HEK293T (cell line): ENCODE measurements around the gene KIRREL3.

Experiments used
- CTCF ChIA-PET: fragments of 350-600 bp; formaldehyde crosslinking; extraction: SDS; loops from one replicate; lab custom pipeline; 2021; ENCODE audit warnings: antibody characterized with exemption, inconsistent platforms; lab: Yijun Ruan, JAX
- POLR2A ChIA-PET: fragments of 350-600 bp; formaldehyde crosslinking; extraction: SDS; loops from one replicate; lab custom pipeline; 2020; ENCODE audit warnings: antibody characterized with exemption, inconsistent platforms; lab: Yijun Ruan, JAX
- DNase-seq: peaks from one replicate; pipeline ENCODE4 v3.0.0; 2012; ENCODE audit warnings: mixed read lengths; ENCODE audit errors: extremely low spot score
- ARNT ChIP-seq: fragments of 450-650 bp; IDR thresholded peaks from 2 replicates; pipeline ENCODE4 v1.6.1; 2017; ENCODE audit warnings: mild to moderate bottlenecking
- BHLHE40 ChIP-seq: fragments of 450-650 bp; IDR thresholded peaks from 2 replicates; pipeline ENCODE4 v1.6.1; 2016; ENCODE audit warnings: mild to moderate bottlenecking, moderate library complexity, borderline replicate concordance
- CTBP1 ChIP-seq: fragments of 450-650 bp; IDR thresholded peaks from 2 replicates; pipeline ENCODE4 v1.6.1; 2016; ENCODE audit warnings: borderline replicate concordance
- ELF4 ChIP-seq: fragments of 450-650 bp; IDR thresholded peaks from 2 replicates; pipeline ENCODE4 v1.6.1; 2017; ENCODE audit warnings: antibody characterized with exemption
- FOXA1 ChIP-seq: fragments of 450-650 bp; IDR thresholded peaks from 2 replicates; pipeline ENCODE4 v1.6.1; 2016; ENCODE audit warnings: mild to moderate bottlenecking
- FOXK2 ChIP-seq: fragments of 450-650 bp; IDR thresholded peaks from 2 replicates; pipeline ENCODE4 v1.6.1; 2016; ENCODE audit warnings: mild to moderate bottlenecking
- FOXM1 ChIP-seq: fragments of 450-650 bp; IDR thresholded peaks from 2 replicates; pipeline ENCODE4 v1.6.1; 2017; ENCODE audit warnings: mild to moderate bottlenecking, borderline replicate concordance
- HDGF ChIP-seq: fragments of 450-650 bp; IDR thresholded peaks from 2 replicates; pipeline ENCODE4 v1.6.1; 2017; ENCODE audit warnings: antibody characterized with exemption, borderline replicate concordance
- L3MBTL2 ChIP-seq: fragments of 450-650 bp; conservative IDR thresholded peaks from 2 replicates; pipeline ENCODE4 v1.6.1; 2016; ENCODE audit warnings: mild to moderate bottlenecking
- LEF1 ChIP-seq: fragments of 450-650 bp; IDR thresholded peaks from 2 replicates; pipeline ENCODE4 v1.6.1; 2017; ENCODE audit warnings: mild to moderate bottlenecking, borderline replicate concordance
- NFRKB ChIP-seq: fragments of 450-650 bp; IDR thresholded peaks from 2 replicates; pipeline ENCODE4 v1.6.1; 2016; ENCODE audit warnings: mild to moderate bottlenecking, moderate library complexity
- SP1 ChIP-seq: fragments of 450-650 bp; IDR thresholded peaks from 2 replicates; pipeline ENCODE4 v1.6.1; 2017
- SUZ12 ChIP-seq: fragments of 450-650 bp; IDR thresholded peaks from 2 replicates; pipeline ENCODE4 v1.6.1; 2016; ENCODE audit warnings: mild to moderate bottlenecking
- TARDBP ChIP-seq: fragments of 450-650 bp; IDR thresholded peaks from 2 replicates; pipeline ENCODE4 v1.6.1; 2016
- ZNF384 ChIP-seq: fragments of 450-650 bp; IDR thresholded peaks from 2 replicates; pipeline ENCODE4 v1.6.1; 2016
- TF ChIP-seq, protein P1 (sequence below): fragments of 450-650 bp; IDR thresholded peaks from 2 replicates; pipeline ENCODE4 v1.6.1; 2016

The KIRREL3 gene

DNA sequence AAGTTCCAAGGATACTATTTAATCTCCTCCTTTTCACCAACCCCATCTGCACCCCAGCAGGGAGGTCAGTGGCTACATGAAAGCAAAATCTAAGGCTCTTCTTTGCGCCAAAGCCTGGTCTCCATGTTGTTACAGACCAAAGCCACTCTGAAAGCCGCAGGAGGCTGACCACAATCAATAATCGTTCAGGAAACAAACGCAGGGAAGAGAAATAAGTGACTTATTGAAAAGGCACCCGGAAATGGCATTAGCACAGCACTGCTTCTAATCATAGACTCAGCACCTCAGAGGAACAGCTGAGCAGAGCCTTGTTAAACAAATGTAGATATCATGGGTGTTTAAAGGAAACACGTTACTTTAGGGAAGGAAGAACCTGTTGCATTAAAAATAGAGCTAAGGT is 183.9 kb downstream of the KIRREL3 start:
- CTCF ChIA-PET, result no interaction called here
- POLR2A ChIA-PET, result no interaction called here
- no peak for DNase-seq
- no peak for TF ChIP-seq HDGF
- no peak for TF ChIP-seq L3MBTL2
- no peak for TF ChIP-seq FOXK2
- TF ChIP-seq FOXA1, result no peak
- TF ChIP-seq ARNT, result no peak
- TF ChIP-seq LEF1, result no peak
- TF ChIP-seq NFRKB, result no peak
- TF ChIP-seq SUZ12, result no peak
- TF ChIP-seq ELF4, result no peak
- no peak for TF ChIP-seq BHLHE40
- no peak for TF ChIP-seq SP1
- TF ChIP-seq CTBP1, result no peak
- TF ChIP-seq ZNF384, result no peak
- TF ChIP-seq, protein P1, sequence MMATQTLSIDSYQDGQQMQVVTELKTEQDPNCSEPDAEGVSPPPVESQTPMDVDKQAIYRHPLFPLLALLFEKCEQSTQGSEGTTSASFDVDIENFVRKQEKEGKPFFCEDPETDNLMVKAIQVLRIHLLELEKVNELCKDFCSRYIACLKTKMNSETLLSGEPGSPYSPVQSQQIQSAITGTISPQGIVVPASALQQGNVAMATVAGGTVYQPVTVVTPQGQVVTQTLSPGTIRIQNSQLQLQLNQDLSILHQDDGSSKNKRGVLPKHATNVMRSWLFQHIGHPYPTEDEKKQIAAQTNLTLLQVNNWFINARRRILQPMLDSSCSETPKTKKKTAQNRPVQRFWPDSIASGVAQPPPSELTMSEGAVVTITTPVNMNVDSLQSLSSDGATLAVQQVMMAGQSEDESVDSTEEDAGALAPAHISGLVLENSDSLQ, result no peak
- TF ChIP-seq FOXM1, result no peak
- TF ChIP-seq TARDBP, result no peak

- ChIA-PET POLR2A (no interaction called here), CTCF (no interaction called here)
- TF ChIP-seq L3MBTL2 (no peak), BHLHE40 (no peak), NFRKB (no peak), LEF1 (no peak), CTBP1 (no peak), ARNT (no peak), SUZ12 (no peak), HDGF (no peak), ELF4 (no peak), ZNF384 (no peak), SP1 (no peak)
- DNase-seq, result no peak
These were observed 185.5 kb downstream of the KIRREL3 start for GRCh38 chr11:126815111-126815510.

GRCh38 chr11:126810776-126811175 is 189.8 kb downstream of the KIRREL3 start:
- TF ChIP-seq ZNF384 (no peak), ELF4 (no peak), CTBP1 (no peak)
- ChIA-PET CTCF (no interaction called here), POLR2A (no interaction called here)
- DNase-seq, result no peak

DNA sequence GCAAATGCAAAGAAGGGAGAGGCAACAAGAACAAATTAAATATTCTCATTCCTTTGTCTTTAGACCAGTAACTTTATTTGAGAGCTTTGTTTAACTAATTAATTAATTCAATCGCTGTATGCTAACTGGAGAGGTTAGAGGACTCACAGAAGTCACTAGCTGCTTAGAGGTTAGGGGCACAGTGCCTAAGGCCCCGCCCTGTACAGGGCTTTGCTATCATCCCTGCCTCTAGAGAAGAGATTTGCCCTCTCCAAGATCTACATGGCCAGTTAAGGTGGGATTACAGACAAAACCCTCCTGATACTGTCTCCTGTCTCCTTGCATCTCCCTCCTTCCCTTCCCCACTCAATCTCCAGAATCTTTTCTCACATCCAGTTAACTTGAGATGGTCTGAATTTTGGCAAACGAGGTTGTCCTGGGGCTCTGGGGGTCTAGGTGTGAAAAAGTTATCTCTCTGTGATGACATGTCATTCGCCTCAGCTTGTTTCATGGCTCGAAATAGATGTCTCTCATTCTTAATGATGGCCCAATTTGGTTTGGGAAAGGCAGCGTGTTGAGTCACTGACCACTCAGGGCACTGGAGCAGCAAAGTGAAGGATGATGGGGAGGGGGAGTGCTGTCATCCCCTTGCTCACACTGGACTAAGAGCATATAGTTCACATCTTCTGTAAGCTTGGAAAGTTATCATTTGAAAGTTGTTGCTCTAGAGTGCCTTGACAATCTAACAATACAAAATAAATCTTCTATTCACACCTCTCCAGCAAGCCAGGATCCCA is 190.9 kb downstream of the KIRREL3 start:
- CTCF ChIA-PET, result no interaction called here
- POLR2A ChIA-PET, result no interaction called here

GRCh38 chr11:126808836-126809235 is 191.7 kb downstream of the KIRREL3 start:
- CTCF ChIA-PET, result no interaction called here
- POLR2A ChIA-PET, result no interaction called here
- no peak for DNase-seq
- TF ChIP-seq SP1 (no peak), CTBP1 (no peak), ELF4 (no peak), FOXM1 (no peak), ZNF384 (no peak), TARDBP (no peak), HDGF (no peak), NFRKB (no peak)
- TF ChIP-seq, protein P1, result no peak

More for the DNA sequence above, 190.9 kb downstream of the KIRREL3 start:
- DNase-seq, result no peak
- TF ChIP-seq BHLHE40 (no peak), ELF4 (no peak), SP1 (no peak), FOXK2 (no peak), FOXA1 (no peak), HDGF (no peak), CTBP1 (no peak), L3MBTL2 (no peak), LEF1 (no peak), ARNT (no peak), FOXM1 (no peak), ZNF384 (no peak)

GRCh38 chr11:126808296-126808695 is 192.3 kb downstream of the KIRREL3 start:
- TF ChIP-seq CTBP1, result no peak
- POLR2A ChIA-PET, result no interaction called here
- CTCF ChIA-PET, result no interaction called here
- no peak for DNase-seq

DNA sequence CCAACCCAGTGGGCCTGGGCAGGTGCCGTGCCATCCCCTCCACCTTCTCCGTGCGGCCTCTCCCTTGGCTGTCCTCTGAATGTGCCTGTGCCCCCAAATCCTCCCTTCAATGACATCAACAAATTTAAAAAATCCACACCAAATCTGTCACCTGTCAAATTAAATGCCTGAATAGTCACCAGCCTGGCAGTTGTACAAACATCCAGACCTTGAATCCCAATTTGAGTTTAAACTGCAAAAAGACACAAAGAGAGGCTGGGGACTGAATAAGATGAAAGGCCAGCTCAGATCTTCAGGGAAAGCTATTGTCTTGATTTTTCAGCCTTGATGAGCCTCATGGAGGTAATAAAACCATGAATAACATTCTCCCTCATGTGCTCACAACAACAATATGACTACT is 194.7 kb downstream of the KIRREL3 start:
- no peak for TF ChIP-seq SUZ12
- no peak for TF ChIP-seq ZNF384
- no peak for TF ChIP-seq LEF1
- no peak for TF ChIP-seq FOXA1
- TF ChIP-seq L3MBTL2, result no peak
- no peak for TF ChIP-seq CTBP1
- TF ChIP-seq HDGF, result no peak
- no peak for TF ChIP-seq NFRKB
- ChIA-PET CTCF (no interaction called here), POLR2A (no interaction called here)
- no peak for DNase-seq

GRCh38 chr11:126804363-126804762 is 196.2 kb downstream of the KIRREL3 start:
- DNase-seq, result no peak
- ChIA-PET CTCF (no interaction called here), POLR2A (no interaction called here)
- no peak for TF ChIP-seq ELF4
- no peak for TF ChIP-seq FOXM1
- TF ChIP-seq NFRKB, result no peak
- TF ChIP-seq FOXA1, result no peak
- TF ChIP-seq SP1, result no peak
- no peak for TF ChIP-seq ZNF384
- no peak for TF ChIP-seq ARNT
- TF ChIP-seq, protein P1, result no peak
- TF ChIP-seq LEF1, result no peak
- TF ChIP-seq FOXK2, result no peak
